ENCODE results near the gene MCM10. TPM values are rescaled to one million over a fixed set of nuclear protein-coding genes. Genes with fewer than 3 reads are reported as not detected.

The MCM10 gene
- total RNA-seq, 1 experiment from 2014 or later: 22.8 TPM

DNA sequence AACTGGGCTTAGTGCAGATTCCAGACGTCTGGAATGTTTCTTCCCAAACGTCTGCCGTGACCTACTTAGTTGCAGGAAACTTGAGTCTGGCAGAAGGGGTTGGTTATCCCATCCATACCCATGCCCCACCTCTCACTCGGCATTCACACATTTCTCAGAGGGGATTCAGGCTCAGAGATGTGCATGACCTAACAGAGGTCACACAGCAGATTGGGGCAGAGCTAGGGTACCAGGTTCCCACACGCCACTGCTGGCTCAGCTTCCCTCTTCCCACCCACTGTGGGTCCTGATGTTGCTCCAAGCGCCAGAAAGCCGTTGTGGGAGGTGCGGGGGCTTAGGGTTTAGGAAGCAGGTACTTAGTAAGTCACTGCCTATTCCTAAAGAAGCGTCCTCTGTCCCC is 69.8 kb downstream of the MCM10 start:
- TF ChIP-seq, protein P1, sequence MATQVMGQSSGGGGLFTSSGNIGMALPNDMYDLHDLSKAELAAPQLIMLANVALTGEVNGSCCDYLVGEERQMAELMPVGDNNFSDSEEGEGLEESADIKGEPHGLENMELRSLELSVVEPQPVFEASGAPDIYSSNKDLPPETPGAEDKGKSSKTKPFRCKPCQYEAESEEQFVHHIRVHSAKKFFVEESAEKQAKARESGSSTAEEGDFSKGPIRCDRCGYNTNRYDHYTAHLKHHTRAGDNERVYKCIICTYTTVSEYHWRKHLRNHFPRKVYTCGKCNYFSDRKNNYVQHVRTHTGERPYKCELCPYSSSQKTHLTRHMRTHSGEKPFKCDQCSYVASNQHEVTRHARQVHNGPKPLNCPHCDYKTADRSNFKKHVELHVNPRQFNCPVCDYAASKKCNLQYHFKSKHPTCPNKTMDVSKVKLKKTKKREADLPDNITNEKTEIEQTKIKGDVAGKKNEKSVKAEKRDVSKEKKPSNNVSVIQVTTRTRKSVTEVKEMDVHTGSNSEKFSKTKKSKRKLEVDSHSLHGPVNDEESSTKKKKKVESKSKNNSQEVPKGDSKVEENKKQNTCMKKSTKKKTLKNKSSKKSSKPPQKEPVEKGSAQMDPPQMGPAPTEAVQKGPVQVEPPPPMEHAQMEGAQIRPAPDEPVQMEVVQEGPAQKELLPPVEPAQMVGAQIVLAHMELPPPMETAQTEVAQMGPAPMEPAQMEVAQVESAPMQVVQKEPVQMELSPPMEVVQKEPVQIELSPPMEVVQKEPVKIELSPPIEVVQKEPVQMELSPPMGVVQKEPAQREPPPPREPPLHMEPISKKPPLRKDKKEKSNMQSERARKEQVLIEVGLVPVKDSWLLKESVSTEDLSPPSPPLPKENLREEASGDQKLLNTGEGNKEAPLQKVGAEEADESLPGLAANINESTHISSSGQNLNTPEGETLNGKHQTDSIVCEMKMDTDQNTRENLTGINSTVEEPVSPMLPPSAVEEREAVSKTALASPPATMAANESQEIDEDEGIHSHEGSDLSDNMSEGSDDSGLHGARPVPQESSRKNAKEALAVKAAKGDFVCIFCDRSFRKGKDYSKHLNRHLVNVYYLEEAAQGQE (IDR thresholded peaks at IDR 0.05; ENCODE audit: insufficient read depth in 1 of 2, low read depth in 2 of 2, low read length in 1 of 2): no peak
- TF ChIP-seq, protein P2, sequence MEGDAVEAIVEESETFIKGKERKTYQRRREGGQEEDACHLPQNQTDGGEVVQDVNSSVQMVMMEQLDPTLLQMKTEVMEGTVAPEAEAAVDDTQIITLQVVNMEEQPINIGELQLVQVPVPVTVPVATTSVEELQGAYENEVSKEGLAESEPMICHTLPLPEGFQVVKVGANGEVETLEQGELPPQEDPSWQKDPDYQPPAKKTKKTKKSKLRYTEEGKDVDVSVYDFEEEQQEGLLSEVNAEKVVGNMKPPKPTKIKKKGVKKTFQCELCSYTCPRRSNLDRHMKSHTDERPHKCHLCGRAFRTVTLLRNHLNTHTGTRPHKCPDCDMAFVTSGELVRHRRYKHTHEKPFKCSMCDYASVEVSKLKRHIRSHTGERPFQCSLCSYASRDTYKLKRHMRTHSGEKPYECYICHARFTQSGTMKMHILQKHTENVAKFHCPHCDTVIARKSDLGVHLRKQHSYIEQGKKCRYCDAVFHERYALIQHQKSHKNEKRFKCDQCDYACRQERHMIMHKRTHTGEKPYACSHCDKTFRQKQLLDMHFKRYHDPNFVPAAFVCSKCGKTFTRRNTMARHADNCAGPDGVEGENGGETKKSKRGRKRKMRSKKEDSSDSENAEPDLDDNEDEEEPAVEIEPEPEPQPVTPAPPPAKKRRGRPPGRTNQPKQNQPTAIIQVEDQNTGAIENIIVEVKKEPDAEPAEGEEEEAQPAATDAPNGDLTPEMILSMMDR (IDR thresholded peaks at IDR 0.05): no peak
- TF ChIP-seq POLR2AphosphoS5 (IDR thresholded peaks at IDR 0.05; ENCODE audit: low read depth, low read length): no peak
- TF ChIP-seq SIN3A (IDR thresholded peaks at IDR 0.05; ENCODE audit: borderline replicate concordance, insufficient read depth, low read depth, low read length): no peak
- no peak for TF ChIP-seq TCF7L2 (IDR thresholded peaks at IDR 0.05; ENCODE audit: low read depth, low read length)

DNA sequence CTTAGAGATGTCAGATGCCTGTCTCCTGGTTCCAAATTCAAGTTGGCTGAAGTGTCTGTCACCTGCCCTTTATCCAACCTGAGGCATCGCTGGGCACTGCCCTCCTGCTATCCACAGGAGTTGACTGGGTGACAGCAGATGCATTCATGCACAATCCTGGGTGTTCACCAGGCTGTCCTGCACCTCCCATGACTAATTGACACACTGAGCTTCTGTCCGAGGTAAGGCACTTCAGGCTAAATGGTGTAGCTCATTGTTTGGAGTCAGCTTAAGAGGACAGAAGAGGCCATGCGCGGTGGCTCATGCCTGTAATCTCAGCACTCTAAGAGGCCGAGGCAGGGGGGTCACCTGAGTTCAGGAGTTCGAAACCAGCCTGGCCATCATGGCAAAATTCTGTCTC is 70.5 kb downstream of the MCM10 start:
- no peaks in the 10 kb centered on the region for H3K9me3 ChIP-seq (ENCODE audit: control insufficient read depth, insufficient read depth, low read depth, low read length)
- no peaks in the 10 kb centered on the region for H3K36me3 ChIP-seq (ENCODE audit: control insufficient read depth, insufficient read depth, low read length)
- TF ChIP-seq TCF7L2 (IDR thresholded peaks at IDR 0.05; ENCODE audit: low read depth, low read length) (no peak), SIN3A (IDR thresholded peaks at IDR 0.05; ENCODE audit: borderline replicate concordance, insufficient read depth, low read depth, low read length) (no peak), POLR2AphosphoS5 (IDR thresholded peaks at IDR 0.05; ENCODE audit: low read depth, low read length) (no peak)
- TF ChIP-seq, protein P1 (IDR thresholded peaks at IDR 0.05; ENCODE audit: insufficient read depth in 1 of 2, low read depth in 2 of 2, low read length in 1 of 2): no peak
- TF ChIP-seq, protein P2 (IDR thresholded peaks at IDR 0.05): no peak
- POLR2A ChIA-PET: no interaction called here
- no peak overlapping the region for H3K27ac ChIP-seq (ENCODE audit: low read length)
- no peak for ATAC-seq
- in situ Hi-C loops (cut with HindIII; ENCODE audit: low pct_unique_long_range_greater_than_20kb, low sequenced_read_pairs) (no loop called here), intact Hi-C loops (cut with micrococcal nuclease; ENCODE audit: unreplicated experiment) (no loop called here)
- H3K27me3 ChIP-seq (ENCODE audit: control insufficient read depth, insufficient read depth, low read length): no peaks in the 10 kb centered on the region
- CTCF ChIA-PET: no interaction called here
- BruUV-seq (replicated peaks): no TSS peak
- H3K4me1 ChIP-seq (ENCODE audit: control insufficient read depth, insufficient read depth, low read length): no peaks in the 10 kb centered on the region
- no peak for DNase-seq (ENCODE audit: low read depth, low spot score)
- no peak overlapping the region for H3K4me3 ChIP-seq (ENCODE audit: low read depth in 2 of 2, low read length in 2 of 2)

More for the DNA sequence above, 69.8 kb downstream of the MCM10 start:
- intact Hi-C loops (cut with micrococcal nuclease; ENCODE audit: unreplicated experiment) (no loop called here), in situ Hi-C loops (cut with HindIII; ENCODE audit: low pct_unique_long_range_greater_than_20kb, low sequenced_read_pairs) (no loop called here)
- BruUV-seq (replicated peaks): no TSS peak
- Histone ChIP-seq H3K4me1 (ENCODE audit: control insufficient read depth, insufficient read depth, low read length) (no peaks in the 10 kb centered on the region), H3K9me3 (ENCODE audit: control insufficient read depth, insufficient read depth, low read depth, low read length) (no peaks in the 10 kb centered on the region), H3K36me3 (ENCODE audit: control insufficient read depth, insufficient read depth, low read length) (no peaks in the 10 kb centered on the region), H3K4me3 (ENCODE audit: low read depth in 2 of 2, low read length in 2 of 2) (no peak overlapping the region), H3K27me3 (ENCODE audit: control insufficient read depth, insufficient read depth, low read length) (no peaks in the 10 kb centered on the region), H3K27ac (ENCODE audit: low read length) (no peak overlapping the region)
- DNase-seq (ENCODE audit: low read depth, low spot score) (no peak), ATAC-seq (no peak)
- ChIA-PET CTCF (no interaction called here), POLR2A (no interaction called here)

All from Panc1 (cell line).